Stomach (tissue), 9 donors: Measurements from ENCODE around the gene HEMGN. TPM values are rescaled to one million over a fixed set of nuclear protein-coding genes. Genes with fewer than 3 reads are reported as not detected.

Experiments used
- DNase-seq, 2 donors: peaks; one replicate each; pipeline versions ENCODE4 v3.0.0 to v3.0.0-alpha.2; 2013 to 2019
- H3K27ac ChIP-seq, 5 donors: fragments of 200-600 bp in 4 of 5; sonication (generic) in 4 of 5; one replicate each; pipeline ENCODE4 v1.5.1; 2013 to 2019; ENCODE audit warnings: mild to moderate bottlenecking in 1 of 5, moderate library complexity in 1 of 5
- H3K27me3 ChIP-seq, 3 donors: fragments of 200-600 bp; sonication (generic); one replicate each; pipeline ENCODE4 v1.5.1; 2017 to 2019; ENCODE audit warnings: mixed run types in 1 of 3
- H3K36me3 ChIP-seq, 4 donors: fragments of 200-600 bp; sonication (generic); 1 replicate in 3 of 4; 2 replicates in 1 of 4; pipeline ENCODE4 v1.5.1; 2016 to 2019
- H3K4me1 ChIP-seq, 4 donors: fragments of 200-600 bp; sonication (generic); one replicate each; pipeline ENCODE4 v1.5.1; 2016 to 2019
- H3K4me3 ChIP-seq, 4 donors: fragments of 200-600 bp; sonication (generic) in 3 of 4; one replicate each; pipeline ENCODE4 v1.5.1; 2016 to 2019; ENCODE audit warnings: mild to moderate bottlenecking in 1 of 4
- H3K9me3 ChIP-seq, 4 donors: fragments of 200-600 bp; sonication (generic); one replicate each; pipeline ENCODE4 v1.5.1; 2016 to 2019
- EP300 ChIP-seq: sonication (generic); formaldehyde crosslinking; IDR thresholded peaks from one replicate; pipeline ENCODE4 v1.6.1; 2017; ENCODE audit warnings: antibody characterized with exemption
- POLR2A ChIP-seq, 4 donors: fragments of 450-650 bp; IDR thresholded peaks; one replicate each; pipeline ENCODE4 v1.6.1; 2016; ENCODE audit warnings: antibody characterized with exemption in 4 of 4, control low read depth in 2 of 4, mild to moderate bottlenecking in 1 of 4, moderate library complexity in 1 of 4
- POLR2AphosphoS5 ChIP-seq, 3 donors: sonication (generic); formaldehyde crosslinking; IDR thresholded peaks; one replicate each; pipeline ENCODE4 v1.6.1; 2016; ENCODE audit warnings: antibody characterized with exemption in 3 of 3
- WGBS, 5 donors: extraction: QIAGEN DNeasy Blood & Tissue Kit in 3 of 5; methylation state at CpG; one replicate each; pipeline versions ENCODE4 v1.1.5 to v1.1.7; 2013 to 2018; 5-methylcytosine and 5-hydroxymethylcytosine counted together
- intact Hi-C: fragments of 100-400 bp; cut with DNase I; formaldehyde crosslinking; loops from one replicate; pipeline ENCODE4 v1.15.1; 2023; ENCODE audit warnings: low total_unique reads
- polyA plus RNA-seq, 3 donors: library from polyadenylated mRNA; stranded (reverse); fragments of 200-250 nt; gene quantifications; one replicate each; pipeline ENCODE4 v1.2.3, GENCODE V29; 2013
- total RNA-seq, 5 donors: library from RNA; depleted of rRNA; stranded (reverse); fragments of >200 nt; gene quantifications; one replicate each; pipeline versions ENCODE4 v1.1.0 to v1.2.3, GENCODE V29; 2014 to 2016
- TF ChIP-seq, protein P1 (sequence below), 7 experiments: fragments of 450-650 bp in 4 of 7; fragments of 200-600 bp in 3 of 7; sonication (generic) in 3 of 7; IDR thresholded peaks; one replicate each; pipeline ENCODE4 v1.5.1; 2016 to 2019; ENCODE audit warnings: antibody characterized with exemption in 7 of 7, control low read depth in 2 of 7, mild to moderate bottlenecking in 1 of 7
- donor health status: healthy with polysubstance abuse.
- donor health status: Bipolar disorder and iron deficiency.
- donor health status: healthy.

HEMGN gene
- total and polyA plus RNA-seq, 8 donors = 1.8 TPM; not detected in 7

DNA sequence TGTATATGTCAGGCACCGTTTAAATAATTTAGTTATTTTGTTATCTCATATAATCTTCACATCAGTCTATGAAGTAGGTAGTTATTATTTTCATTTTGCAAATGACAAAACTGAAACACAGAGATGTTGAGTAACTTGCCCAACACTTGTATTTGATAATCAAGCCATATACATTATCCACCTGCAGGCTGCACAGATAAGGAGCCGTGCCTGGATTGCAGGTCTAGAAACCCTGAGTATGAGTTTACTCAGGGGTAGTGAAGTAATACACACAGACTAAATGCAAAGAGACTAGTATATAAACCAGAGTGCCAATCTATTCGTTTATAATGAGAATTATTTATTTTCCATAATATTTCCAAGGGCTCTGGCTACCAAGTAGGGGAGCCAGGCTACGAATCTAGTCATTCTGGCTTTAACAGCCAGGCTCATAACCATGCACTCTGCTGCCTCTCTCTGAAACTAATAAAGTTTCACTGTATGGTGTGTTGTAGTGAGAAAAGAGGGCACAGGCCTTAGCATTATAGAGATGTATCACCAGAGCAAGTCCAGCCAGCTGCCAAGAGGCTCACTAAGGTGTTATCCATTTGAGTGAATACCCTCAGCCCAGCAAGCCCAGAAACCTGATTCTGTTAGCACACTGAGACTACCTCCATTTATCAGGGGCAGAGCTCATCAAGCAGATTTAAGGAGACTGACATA, 4.5 kb downstream of the HEMGN start:
- Histone ChIP-seq H3K36me3 (no peaks in the 10 kb centered on the region), H3K27ac (no peak overlapping the region), H3K4me3 (no peak overlapping the region), H3K4me1 (no peaks in the 10 kb centered on the region), H3K9me3 (no peaks in the 10 kb centered on the region), H3K27me3 (peaks cover 0 to 41% (median 3%) of the 10 kb centered on the region in 3 donors)
- 52 to 60% (median 55%) methylated on average over 4 of the region's 4 CpGs for WGBS, 5 donors
- DNase-seq = no peak
- TF ChIP-seq POLR2AphosphoS5 (IDR thresholded peaks at IDR 0.05) = no peak
- no peak for TF ChIP-seq POLR2A (IDR thresholded peaks at IDR 0.05)
- no peak for TF ChIP-seq EP300
- TF ChIP-seq, protein P1, sequence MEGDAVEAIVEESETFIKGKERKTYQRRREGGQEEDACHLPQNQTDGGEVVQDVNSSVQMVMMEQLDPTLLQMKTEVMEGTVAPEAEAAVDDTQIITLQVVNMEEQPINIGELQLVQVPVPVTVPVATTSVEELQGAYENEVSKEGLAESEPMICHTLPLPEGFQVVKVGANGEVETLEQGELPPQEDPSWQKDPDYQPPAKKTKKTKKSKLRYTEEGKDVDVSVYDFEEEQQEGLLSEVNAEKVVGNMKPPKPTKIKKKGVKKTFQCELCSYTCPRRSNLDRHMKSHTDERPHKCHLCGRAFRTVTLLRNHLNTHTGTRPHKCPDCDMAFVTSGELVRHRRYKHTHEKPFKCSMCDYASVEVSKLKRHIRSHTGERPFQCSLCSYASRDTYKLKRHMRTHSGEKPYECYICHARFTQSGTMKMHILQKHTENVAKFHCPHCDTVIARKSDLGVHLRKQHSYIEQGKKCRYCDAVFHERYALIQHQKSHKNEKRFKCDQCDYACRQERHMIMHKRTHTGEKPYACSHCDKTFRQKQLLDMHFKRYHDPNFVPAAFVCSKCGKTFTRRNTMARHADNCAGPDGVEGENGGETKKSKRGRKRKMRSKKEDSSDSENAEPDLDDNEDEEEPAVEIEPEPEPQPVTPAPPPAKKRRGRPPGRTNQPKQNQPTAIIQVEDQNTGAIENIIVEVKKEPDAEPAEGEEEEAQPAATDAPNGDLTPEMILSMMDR (IDR thresholded peaks at IDR 0.05) = no peak
- intact Hi-C loops = no loop called here

DNA sequence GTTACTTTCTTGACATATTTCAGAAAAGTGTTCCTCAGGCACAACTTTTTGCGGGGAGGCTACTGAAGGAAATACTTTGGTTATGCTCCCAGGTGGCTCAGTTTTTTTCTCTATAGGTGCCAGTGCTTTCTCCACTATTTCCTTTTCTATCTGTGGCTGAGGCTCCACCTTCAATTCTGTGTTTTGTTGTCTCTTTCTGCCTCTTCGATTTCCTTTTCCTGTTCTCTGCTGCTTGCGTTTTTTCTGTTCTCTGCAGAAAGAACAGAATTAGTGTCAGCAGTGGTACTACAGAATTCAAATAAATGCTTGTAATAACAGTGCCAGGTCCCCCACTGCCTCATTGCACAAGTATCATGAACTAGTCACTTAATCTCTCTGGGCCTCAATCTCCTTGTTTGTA, 7.0 kb downstream of the HEMGN start:
- Histone ChIP-seq H3K9me3 (no peaks in the 10 kb centered on the region), H3K4me1 (no peaks in the 10 kb centered on the region), H3K36me3 (no peaks in the 10 kb centered on the region), H3K4me3 (no peak overlapping the region), H3K27me3 (peaks cover 0 to 57% (median 3%) of the 10 kb centered on the region in 3 donors), H3K27ac (no peak overlapping the region)
- TF ChIP-seq, protein P1 (IDR thresholded peaks at IDR 0.05) = no peak
- no peak for TF ChIP-seq POLR2A (IDR thresholded peaks at IDR 0.05)
- TF ChIP-seq EP300 = no peak
- TF ChIP-seq POLR2AphosphoS5 (IDR thresholded peaks at IDR 0.05) = no peak
- 37 to 55% (median 47%) methylated on average over 3 of the region's 3 CpGs for WGBS, 5 donors
- intact Hi-C loops = no loop called here
- no peak for DNase-seq

DNA sequence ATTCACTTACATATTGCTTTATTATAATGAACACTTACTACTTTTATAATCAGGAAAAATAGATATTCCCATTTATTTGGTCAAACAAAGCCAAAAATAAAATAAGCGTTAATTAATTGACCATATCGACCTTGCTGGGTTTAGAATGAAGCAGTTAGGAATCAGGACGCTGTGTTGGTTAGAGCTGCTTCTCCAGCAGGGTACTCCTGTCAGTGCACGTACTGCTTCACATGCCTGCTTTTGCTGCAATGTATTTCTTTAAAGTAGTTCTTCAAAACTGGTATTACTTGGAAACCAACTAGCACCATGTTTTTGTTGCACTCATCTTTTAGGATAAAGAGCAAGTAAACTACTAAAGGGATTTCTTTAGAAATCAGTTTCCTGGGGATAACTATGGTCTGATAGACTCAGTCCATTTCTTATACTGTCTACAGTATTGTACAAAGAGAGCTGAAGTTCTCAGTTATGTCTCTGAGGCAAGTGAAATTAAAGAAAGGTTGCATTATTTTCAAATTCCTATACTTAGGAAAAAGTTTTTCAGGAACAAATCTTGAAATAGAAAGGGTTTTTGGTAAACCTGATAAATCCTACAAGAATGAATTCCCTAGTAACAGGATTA, 8.9 kb downstream of the HEMGN start:
- TF ChIP-seq POLR2A (IDR thresholded peaks at IDR 0.05) (no peak), EP300 (no peak), POLR2AphosphoS5 (IDR thresholded peaks at IDR 0.05) (no peak)
- TF ChIP-seq, protein P1 (IDR thresholded peaks at IDR 0.05) = no peak
- DNase-seq = no peak
- Histone ChIP-seq H3K4me1 (peaks cover 0 to 2% (median under 1%) of the 10 kb centered on the region in 4 donors), H3K36me3 (no peaks in the 10 kb centered on the region), H3K27ac (no peak overlapping the region), H3K27me3 (peaks cover 0 to 42% (median 0%) of the 10 kb centered on the region in 3 donors), H3K4me3 (no peak overlapping the region), H3K9me3 (no peaks in the 10 kb centered on the region)
- intact Hi-C loops = loop anchor here (5.0 kb wide), 2 partner anchors 48 to 108 kb away; no protein-coding TSS in a partner anchor
- WGBS, 5 donors = 57 to 65% (median 62%) methylated on average over 4 of the region's 4 CpGs

DNA sequence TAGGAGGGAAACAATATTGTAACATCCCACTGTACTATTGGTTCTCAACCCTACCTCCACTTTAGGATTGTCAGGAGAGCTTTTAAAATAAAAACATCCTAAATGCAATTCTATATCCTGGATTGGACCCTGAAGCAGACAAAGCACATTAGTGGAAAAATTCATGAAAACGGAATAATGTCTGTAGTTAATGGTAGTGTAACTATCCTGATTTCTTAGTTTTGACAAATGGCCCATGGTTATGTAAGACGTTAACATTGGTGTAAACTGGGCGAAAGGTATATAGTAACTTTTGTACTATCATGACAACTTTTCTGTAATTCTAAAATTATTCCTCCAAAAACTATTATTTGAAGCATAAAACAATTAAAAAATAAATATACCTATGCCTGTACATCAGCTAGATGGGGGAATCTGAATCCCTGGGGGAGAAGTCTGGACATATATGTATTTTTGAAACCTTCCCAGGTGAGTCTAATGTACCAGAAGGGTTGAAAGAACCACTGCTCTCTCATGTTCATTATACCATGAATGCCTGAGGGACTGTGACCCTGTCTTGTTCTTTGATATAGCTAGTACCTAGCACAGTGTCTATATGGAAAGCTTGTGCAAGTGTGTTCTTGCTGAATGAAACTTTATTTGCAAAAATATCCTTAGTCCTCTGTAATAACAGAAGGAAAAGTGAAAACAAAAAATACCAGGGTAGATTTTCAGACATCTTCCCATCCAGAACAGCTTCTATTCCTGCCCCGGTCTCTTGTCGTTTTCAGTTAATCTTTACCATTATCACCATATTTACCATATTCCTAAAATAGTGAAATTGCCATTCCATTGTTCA, 12.3 kb downstream of the HEMGN start:
- no peak for DNase-seq
- Histone ChIP-seq H3K4me3 (no peak overlapping the region), H3K27me3 (peaks cover 0 to 21% (median 0%) of the 10 kb centered on the region in 3 donors), H3K4me1 (peaks cover 6 to 27% (median 25%) of the 10 kb centered on the region in 4 donors), H3K9me3 (no peaks in the 10 kb centered on the region), H3K27ac (no peak overlapping the region), H3K36me3 (no peaks in the 10 kb centered on the region)
- TF ChIP-seq EP300 = no peak
- no peak for TF ChIP-seq POLR2A (IDR thresholded peaks at IDR 0.05)
- no peak for TF ChIP-seq POLR2AphosphoS5 (IDR thresholded peaks at IDR 0.05)
- TF ChIP-seq, protein P1 (IDR thresholded peaks at IDR 0.05) = no peak
- WGBS, 5 donors = 72 to 76% (median 72%) methylated on average over 5 of the region's 5 CpGs
- intact Hi-C loops = loop anchor here (5.0 kb wide), 2 partner anchors 52 to 112 kb away; no protein-coding TSS in a partner anchor
